MM.1S (cell line): Measurements from ENCODE around the gene RARG.

Experiments
- CTCF ChIP-seq: fragments of 300-600 bp; sonication (generic); IDR thresholded peaks from 2 replicates; pipeline ENCODE4 v1.5.1; 2016; ENCODE audit warnings: antibody characterized with exemption, low read length, mixed read lengths
- EZH2 ChIP-seq: fragments of 300-600 bp; sonication (generic); optimal IDR thresholded peaks from 2 replicates; pipeline ENCODE3; 2017; ENCODE audit warnings: low read depth, mild to moderate bottlenecking, antibody characterized with exemption, low read length, mixed read lengths

- TF ChIP-seq CTCF (no peak), EZH2 (no peak)
These were observed 21.2 kb downstream of the RARG start for GRCh38 chr12:53210843-53211242.
